T47D (cell line): ENCODE results near the gene UTS2.

Experiments used
- DNase-seq, 2 experiments: peaks; one replicate each; pipeline versions ENCODE4 v3.0.0 to v3.0.0-alpha.2; 2011 to 2012; ENCODE audit warnings: low read depth in 1 of 2, low spot score in 1 of 2
- JUND ChIP-seq: IDR thresholded peaks from 2 replicates; pipeline ENCODE4 v1.6.1; 2012; ENCODE audit warnings: low read depth
- in situ Hi-C: cut with HindIII; loops from 2 replicates; pipeline ENCODE4 v1.10.0; 2016; ENCODE audit warnings: low sequenced_read_pairs, low pct_unique_long_range_greater_than_20kb

UTS2 gene

DNA sequence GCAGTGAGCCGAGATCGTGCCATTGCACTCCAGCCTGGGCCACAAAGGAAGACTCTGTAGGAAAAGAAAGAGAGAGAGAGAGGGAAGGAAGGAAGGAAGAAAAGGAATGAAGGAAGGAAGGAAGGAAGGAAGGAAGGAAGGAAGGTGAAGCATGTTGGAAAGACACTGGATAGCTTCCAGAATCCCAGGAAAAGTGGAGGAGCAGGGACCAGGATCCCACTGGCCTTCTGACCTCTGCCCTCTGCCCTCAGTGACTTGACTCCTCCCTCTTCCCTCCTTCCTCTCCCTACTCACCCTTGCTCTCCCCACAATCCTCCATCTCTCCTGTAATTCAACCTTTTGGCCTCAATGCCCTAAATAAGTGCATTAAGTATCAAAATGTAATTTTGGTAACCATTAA is 4.1 kb upstream of the UTS2 start:
- TF ChIP-seq JUND = no peak
- in situ Hi-C loops = no loop called here
- no peak for DNase-seq

GRCh38 chr1:7856345-7856744 is 3.5 kb upstream of the UTS2 start:
- no peak for TF ChIP-seq JUND
- in situ Hi-C loops = no loop called here
- peak; percentile 18 to 37 for DNase-seq

GRCh38 chr1:7853684-7854026 is 790 bp upstream of the UTS2 start:
- in situ Hi-C loops = no loop called here
- no peak for TF ChIP-seq JUND
- no peak for DNase-seq

GRCh38 chr1:7850786-7851185 is 2.1 kb downstream of the UTS2 start:
- in situ Hi-C loops = no loop called here
- no peak for DNase-seq
- TF ChIP-seq JUND = no peak

DNA sequence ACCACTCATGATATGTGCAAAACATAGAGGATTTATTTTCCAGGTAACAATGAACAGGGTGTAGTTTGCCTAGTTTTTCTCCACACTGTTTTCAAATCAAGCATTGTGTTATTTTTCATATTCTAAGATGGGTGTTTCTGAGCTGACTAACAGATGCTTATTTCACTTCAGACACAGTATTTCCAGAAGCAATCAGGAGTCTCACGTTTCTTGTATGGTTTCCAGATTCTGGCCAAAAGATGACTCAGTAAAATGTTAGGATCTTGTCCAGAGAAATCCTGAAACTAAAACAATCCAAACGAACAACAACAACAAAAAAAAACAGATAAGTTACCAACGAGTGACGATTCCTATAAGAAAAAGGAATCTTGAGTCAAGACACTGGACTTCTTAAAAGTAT is 5.3 kb downstream of the UTS2 start:
- TF ChIP-seq JUND = no peak
- in situ Hi-C loops = no loop called here
- DNase-seq = no peak

DNA sequence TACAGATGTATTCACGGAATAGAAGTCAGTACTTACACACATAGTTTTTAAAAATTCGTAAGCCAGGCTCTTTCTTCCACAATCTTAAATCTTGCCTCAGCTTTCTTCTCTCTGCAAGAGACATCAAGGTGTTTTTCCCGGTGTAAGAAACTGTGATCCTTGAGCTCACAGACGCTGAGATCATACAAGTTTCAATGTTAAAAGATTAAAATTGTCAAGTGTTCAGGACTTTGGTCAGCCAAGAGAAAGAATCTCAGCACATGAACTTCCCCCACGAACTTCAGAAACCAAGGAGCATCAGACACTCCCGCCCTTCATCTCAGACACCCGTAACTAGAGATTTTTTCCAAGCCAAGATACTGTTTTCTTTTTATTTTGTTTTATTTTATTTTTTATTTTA is 6.2 kb downstream of the UTS2 start:
- in situ Hi-C loops = no loop called here
- DNase-seq = no peak
- TF ChIP-seq JUND = no peak

- no peak for TF ChIP-seq JUND
- no peak for DNase-seq
- in situ Hi-C loops = no loop called here
Measured at GRCh38 chr1:7845761-7846160, 7.1 kb downstream of the UTS2 start.

DNA sequence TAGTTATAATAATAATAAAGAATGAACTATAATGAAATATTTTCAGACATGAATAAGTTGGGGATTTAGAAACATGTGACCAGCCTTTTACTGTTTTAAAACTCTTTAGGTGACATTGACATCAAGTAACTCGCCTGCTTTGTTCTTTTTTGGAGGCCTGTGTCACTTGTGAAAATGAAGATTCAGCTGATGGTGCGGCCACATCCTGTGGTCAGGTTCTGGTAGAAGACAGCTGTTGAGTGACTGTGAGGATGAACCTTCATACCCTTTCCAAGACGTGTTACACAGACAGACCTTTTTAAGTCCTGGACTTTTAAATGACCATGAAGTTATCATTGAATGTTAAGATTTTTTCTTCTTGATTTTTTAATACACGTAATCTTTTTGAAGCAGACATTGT is 10.3 kb downstream of the UTS2 start:
- in situ Hi-C loops = no loop called here
- no peak for DNase-seq
- no peak for TF ChIP-seq JUND

DNA sequence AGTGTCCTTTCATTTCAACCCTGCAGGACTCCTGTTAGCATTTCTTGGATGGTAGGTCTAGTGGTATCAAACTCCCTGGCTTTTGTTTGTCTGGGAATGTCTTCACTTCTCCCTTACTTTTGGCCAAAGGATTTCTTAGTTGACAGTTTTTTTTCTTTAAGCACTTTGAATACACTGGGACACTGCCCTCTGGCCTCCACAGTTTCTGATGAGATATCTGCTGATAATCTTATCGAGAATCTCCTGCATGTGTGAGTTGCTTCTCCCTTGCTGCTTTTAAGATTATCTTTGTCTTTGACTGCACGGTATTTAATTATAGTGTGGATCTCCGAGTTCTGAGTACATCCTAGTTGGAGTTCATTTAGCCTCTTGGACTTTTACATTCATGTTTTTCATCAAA is 13.3 kb downstream of the UTS2 start:
- no peak for TF ChIP-seq JUND
- DNase-seq = no peak
- in situ Hi-C loops = no loop called here

GRCh38 chr1:7838714-7839113 is 14.2 kb downstream of the UTS2 start:
- DNase-seq = no peak
- in situ Hi-C loops = no loop called here
- no peak for TF ChIP-seq JUND

GRCh38 chr1:7833035-7833434 is 19.8 kb downstream of the UTS2 start:
- no peak for TF ChIP-seq JUND
- DNase-seq = no peak
- in situ Hi-C loops = no loop called here

DNA sequence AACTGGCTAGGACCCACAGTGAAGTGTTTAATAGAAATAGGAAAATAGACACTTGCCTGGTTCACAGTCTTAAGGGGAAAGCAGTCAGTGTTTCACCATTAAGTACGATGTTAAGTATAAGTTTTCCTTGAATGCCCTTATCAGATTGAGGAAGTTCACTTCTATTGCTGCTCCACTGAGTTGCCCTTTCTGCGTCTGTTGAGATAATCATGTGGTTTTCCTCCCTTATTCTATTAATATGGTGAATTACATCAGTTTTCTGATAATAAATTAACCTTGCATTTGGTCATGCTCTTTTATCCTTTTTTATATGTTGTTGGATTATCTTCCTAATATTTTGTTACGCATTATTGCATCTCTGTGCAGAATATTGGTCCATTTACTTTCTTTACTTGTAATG is 21.4 kb downstream of the UTS2 start:
- in situ Hi-C loops = no loop called here
- TF ChIP-seq JUND = no peak
- no peak for DNase-seq

- in situ Hi-C loops = no loop called here
- DNase-seq = no peak
- TF ChIP-seq JUND = no peak
Measured at GRCh38 chr1:7827126-7827955, 25.5 kb downstream of the UTS2 start.

DNA sequence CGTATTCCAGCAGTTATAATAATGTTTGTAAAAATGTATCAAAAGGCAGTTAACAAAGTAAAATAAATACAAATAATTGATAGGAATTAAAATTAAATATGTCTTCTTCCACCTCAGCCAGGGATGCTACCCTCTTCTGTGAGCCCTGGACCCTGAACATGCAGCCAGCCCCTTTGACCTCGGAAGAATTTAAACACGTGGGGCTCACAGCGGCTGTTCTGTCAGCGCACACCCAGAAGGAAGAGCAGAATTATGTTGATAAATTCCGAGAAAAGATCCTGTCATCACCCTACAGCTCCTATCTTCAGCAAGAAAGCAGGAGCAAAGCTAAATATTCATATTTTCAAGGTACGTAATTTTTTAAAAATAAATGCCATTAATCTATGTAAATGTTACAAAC is 26.5 kb downstream of the UTS2 start:
- no peak for DNase-seq
- in situ Hi-C loops = no loop called here
- TF ChIP-seq JUND = no peak
